MM.1S (cell line): ENCODE data around the gene UGT1A5.

Experiments
- CTCF ChIP-seq: fragments of 300-600 bp; sonication (generic); IDR thresholded peaks from 2 replicates; pipeline ENCODE4 v1.5.1; 2016; ENCODE audit warnings: antibody characterized with exemption, low read length, mixed read lengths
- EZH2 ChIP-seq: fragments of 300-600 bp; sonication (generic); optimal IDR thresholded peaks from 2 replicates; pipeline ENCODE3; 2017; ENCODE audit warnings: low read depth, mild to moderate bottlenecking, antibody characterized with exemption, low read length, mixed read lengths

- no peak for TF ChIP-seq EZH2
- no peak for TF ChIP-seq CTCF
Observed at GRCh38 chr2:233707940-233708644, 4.6 kb upstream of the UGT1A5 start.
